ENCODE results near the gene ADAM10. TPM values are rescaled to one million over a fixed set of nuclear protein-coding genes. Genes with fewer than 3 reads are reported as not detected.

ADAM10 gene
- total RNA-seq, 4 donors from 2014 or later = 112 to 157 (median 116) TPM

GRCh38 chr15:58742022-58742813 lies 7.3 kb downstream of the ADAM10 start:
- TF ChIP-seq, protein P1, sequence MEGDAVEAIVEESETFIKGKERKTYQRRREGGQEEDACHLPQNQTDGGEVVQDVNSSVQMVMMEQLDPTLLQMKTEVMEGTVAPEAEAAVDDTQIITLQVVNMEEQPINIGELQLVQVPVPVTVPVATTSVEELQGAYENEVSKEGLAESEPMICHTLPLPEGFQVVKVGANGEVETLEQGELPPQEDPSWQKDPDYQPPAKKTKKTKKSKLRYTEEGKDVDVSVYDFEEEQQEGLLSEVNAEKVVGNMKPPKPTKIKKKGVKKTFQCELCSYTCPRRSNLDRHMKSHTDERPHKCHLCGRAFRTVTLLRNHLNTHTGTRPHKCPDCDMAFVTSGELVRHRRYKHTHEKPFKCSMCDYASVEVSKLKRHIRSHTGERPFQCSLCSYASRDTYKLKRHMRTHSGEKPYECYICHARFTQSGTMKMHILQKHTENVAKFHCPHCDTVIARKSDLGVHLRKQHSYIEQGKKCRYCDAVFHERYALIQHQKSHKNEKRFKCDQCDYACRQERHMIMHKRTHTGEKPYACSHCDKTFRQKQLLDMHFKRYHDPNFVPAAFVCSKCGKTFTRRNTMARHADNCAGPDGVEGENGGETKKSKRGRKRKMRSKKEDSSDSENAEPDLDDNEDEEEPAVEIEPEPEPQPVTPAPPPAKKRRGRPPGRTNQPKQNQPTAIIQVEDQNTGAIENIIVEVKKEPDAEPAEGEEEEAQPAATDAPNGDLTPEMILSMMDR (IDR thresholded peaks at IDR 0.05) = no peak
- no peak for TF ChIP-seq POLR2A (IDR thresholded peaks at IDR 0.05)
- H3K27me3 ChIP-seq = no peaks in the 10 kb centered on the region
- H3K9me3 ChIP-seq = no peaks in the 10 kb centered on the region
- H3K4me3 ChIP-seq (replicated peaks in 1 of 3) = no peak overlapping the region
- H3K4me1 ChIP-seq = peaks cover 21 to 44% of the 10 kb centered on the region in 2 donors
- 84 to 86% methylated on average over 8 of the region's 8 CpGs for WGBS, 2 donors
- no peak overlapping the region for H3K27ac ChIP-seq
- no peaks in the 10 kb centered on the region for H3K36me3 ChIP-seq
- no peak for DNase-seq
- intact Hi-C loops (cut with DNase I) = loop anchor here (10.0 kb wide), 1 partner anchor 47 kb away; no protein-coding TSS in a partner anchor

GRCh38 chr15:58741032-58741431 lies 8.5 kb downstream of the ADAM10 start:
- no peak overlapping the region for H3K4me3 ChIP-seq (replicated peaks in 1 of 3)
- peaks cover 16 to 33% of the 10 kb centered on the region in 2 donors for H3K4me1 ChIP-seq
- intact Hi-C loops (cut with DNase I) = loop anchor here (10.0 kb wide), 1 partner anchor 46 kb away; no protein-coding TSS in a partner anchor
- H3K27me3 ChIP-seq = no peaks in the 10 kb centered on the region
- no peaks in the 10 kb centered on the region for H3K9me3 ChIP-seq
- TF ChIP-seq, protein P1 (IDR thresholded peaks at IDR 0.05) = no peak
- no peak for TF ChIP-seq POLR2A (IDR thresholded peaks at IDR 0.05)
- H3K27ac ChIP-seq = no peak overlapping the region
- 93 to 94% methylated on average over 2 of the region's 2 CpGs for WGBS, 2 donors
- no peak for DNase-seq
- no peaks in the 10 kb centered on the region for H3K36me3 ChIP-seq

DNA sequence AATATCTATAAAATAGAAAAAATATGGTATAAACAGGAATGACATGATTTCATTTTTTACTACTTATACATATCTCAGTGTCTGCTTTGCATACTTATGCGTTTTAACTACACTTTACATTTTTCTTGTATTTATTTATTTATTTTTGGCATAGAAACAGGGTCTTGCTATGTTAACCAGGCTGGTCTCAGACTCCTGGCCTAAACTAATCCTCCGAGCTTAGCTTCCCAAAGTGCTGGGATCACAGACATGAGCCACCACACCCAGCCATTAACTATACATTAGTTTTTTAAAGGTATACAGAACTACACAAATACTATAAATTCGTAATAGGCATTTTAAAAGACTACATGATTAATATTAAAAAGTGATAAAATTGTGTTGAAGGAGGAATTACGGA lies 9.1 kb downstream of the ADAM10 start:
- intact Hi-C loops (cut with DNase I) = loop anchor here (10.0 kb wide), 1 partner anchor 46 kb away; no protein-coding TSS in a partner anchor
- no peak for TF ChIP-seq POLR2A (IDR thresholded peaks at IDR 0.05)
- TF ChIP-seq, protein P1 (IDR thresholded peaks at IDR 0.05) = no peak
- Histone ChIP-seq H3K9me3 (no peaks in the 10 kb centered on the region), H3K27me3 (no peaks in the 10 kb centered on the region), H3K4me1 (peaks cover 10 to 28% of the 10 kb centered on the region in 2 donors), H3K27ac (no peak overlapping the region), H3K4me3 (replicated peaks in 1 of 3) (no peak overlapping the region), H3K36me3 (no peaks in the 10 kb centered on the region)
- DNase-seq = no peak
- 95 to 96% methylated on average over 4 of the region's 4 CpGs for WGBS, 2 donors

DNA sequence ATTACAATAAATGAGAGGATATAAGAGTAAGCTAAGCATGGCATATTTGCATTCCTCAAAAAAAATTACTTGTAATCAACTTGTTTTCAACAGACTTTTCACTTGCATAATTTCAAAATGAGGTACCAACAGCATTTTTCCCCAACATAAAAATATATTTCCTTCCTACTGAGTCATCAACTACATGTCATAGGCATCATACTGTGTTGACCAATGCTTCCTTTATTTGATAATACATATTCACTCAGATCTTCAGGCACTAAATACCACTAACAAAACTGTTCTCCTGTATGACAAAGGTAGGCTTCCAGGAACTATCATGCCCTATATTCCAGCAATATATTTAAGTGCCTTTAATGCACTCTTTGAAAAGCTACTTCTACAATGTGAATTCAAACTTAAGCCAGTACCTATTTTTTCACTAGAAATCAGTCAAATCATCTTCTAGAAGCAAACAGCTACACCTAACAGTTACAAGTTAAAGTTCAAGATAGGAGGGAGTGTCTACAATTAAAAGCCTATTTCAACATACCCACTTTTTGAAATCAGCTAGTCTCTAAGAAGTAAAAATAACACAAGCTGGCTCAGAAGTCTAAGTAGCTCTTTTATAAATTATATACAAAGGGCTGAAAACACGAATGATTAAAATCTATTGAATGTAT lies 11.3 kb downstream of the ADAM10 start:
- Histone ChIP-seq H3K4me3 (replicated peaks in 1 of 3) (no peak overlapping the region), H3K4me1 (peaks cover 10 to 21% of the 10 kb centered on the region in 2 donors), H3K27me3 (no peaks in the 10 kb centered on the region), H3K9me3 (no peaks in the 10 kb centered on the region), H3K27ac (no peak overlapping the region), H3K36me3 (no peaks in the 10 kb centered on the region)
- intact Hi-C loops (cut with DNase I) = no loop called here
- WGBS, 2 donors = 45 to 46% methylated on average over 1 of the region's 1 CpG
- TF ChIP-seq POLR2A (IDR thresholded peaks at IDR 0.05) = no peak
- TF ChIP-seq, protein P1 (IDR thresholded peaks at IDR 0.05) = no peak
- DNase-seq = no peak

- DNase-seq = no peak
- H3K27me3 ChIP-seq = no peaks in the 10 kb centered on the region
- no peaks in the 10 kb centered on the region for H3K36me3 ChIP-seq
- TF ChIP-seq, protein P1 (IDR thresholded peaks at IDR 0.05) = no peak
- no peak for TF ChIP-seq POLR2A (IDR thresholded peaks at IDR 0.05)
- no peak overlapping the region for H3K27ac ChIP-seq
- H3K4me1 ChIP-seq = peaks cover 7 to 16% of the 10 kb centered on the region in 2 donors
- H3K9me3 ChIP-seq = no peaks in the 10 kb centered on the region
- H3K4me3 ChIP-seq (replicated peaks in 1 of 3) = no peak overlapping the region
- intact Hi-C loops (cut with DNase I) = no loop called here
- 96 to 98% methylated on average over 3 of the region's 3 CpGs for WGBS, 2 donors
Measured at GRCh38 chr15:58737298-58737697, 12.2 kb downstream of the ADAM10 start.
